Stimulated activated CD8-positive, alpha-beta memory T cell treated with anti-CD3 and anti-CD28 coated beads, Interleukin-7, amount 100 ng/mL, for 48 hours (primary cell): ENCODE measurements around the gene ANKRD30A.
"Not testable (repeated sequence)": the region's sequence is repeated elsewhere in the genome, so short reads cannot be mapped to it uniquely, and the experiment has no call there.

Source experiments
- DNase-seq, 2 donors: peaks; one replicate each; pipeline ENCODE4 v3.0.0-alpha.2; 2020; ENCODE audit warnings: low read depth in 1 of 2; ENCODE audit errors: extremely low read depth in 1 of 2

The ANKRD30A gene, protein sequence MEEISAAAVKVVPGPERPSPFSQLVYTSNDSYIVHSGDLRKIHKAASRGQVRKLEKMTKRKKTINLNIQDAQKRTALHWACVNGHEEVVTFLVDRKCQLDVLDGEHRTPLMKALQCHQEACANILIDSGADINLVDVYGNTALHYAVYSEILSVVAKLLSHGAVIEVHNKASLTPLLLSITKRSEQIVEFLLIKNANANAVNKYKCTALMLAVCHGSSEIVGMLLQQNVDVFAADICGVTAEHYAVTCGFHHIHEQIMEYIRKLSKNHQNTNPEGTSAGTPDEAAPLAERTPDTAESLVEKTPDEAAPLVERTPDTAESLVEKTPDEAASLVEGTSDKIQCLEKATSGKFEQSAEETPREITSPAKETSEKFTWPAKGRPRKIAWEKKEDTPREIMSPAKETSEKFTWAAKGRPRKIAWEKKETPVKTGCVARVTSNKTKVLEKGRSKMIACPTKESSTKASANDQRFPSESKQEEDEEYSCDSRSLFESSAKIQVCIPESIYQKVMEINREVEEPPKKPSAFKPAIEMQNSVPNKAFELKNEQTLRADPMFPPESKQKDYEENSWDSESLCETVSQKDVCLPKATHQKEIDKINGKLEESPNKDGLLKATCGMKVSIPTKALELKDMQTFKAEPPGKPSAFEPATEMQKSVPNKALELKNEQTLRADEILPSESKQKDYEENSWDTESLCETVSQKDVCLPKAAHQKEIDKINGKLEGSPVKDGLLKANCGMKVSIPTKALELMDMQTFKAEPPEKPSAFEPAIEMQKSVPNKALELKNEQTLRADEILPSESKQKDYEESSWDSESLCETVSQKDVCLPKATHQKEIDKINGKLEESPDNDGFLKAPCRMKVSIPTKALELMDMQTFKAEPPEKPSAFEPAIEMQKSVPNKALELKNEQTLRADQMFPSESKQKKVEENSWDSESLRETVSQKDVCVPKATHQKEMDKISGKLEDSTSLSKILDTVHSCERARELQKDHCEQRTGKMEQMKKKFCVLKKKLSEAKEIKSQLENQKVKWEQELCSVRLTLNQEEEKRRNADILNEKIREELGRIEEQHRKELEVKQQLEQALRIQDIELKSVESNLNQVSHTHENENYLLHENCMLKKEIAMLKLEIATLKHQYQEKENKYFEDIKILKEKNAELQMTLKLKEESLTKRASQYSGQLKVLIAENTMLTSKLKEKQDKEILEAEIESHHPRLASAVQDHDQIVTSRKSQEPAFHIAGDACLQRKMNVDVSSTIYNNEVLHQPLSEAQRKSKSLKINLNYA (N-terminal part only)

DNA sequence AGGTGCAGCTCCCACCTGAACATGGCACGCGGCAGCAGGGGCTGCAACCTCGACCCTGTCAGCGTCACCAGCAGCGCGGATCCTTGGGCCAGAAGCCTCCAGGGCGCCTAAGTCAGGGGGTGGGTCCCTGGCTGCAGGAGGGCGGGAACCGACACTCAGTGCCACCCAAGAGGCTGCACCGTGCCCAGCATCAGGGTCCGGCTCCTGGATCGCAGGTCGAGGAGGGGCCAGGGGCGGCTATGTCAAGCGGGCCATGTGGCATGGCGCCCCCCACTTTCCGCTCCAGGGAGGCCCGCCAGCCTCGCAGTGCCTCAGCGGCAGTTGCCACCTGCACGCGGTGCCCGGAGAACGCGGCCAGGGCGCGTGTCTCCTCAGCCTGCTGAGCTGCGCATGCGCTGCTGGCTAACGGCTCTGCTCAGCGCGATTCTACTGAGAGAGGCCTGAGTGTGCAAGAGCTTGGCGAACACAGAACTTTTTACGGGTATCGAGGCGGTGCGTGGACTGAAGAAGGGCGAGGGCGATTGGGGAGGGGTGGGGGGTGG lies at the start of gene ANKRD30A:
ANKRD30A (plus strand) TSS at position 408 of the 542 bp plus-strand sequence. CDS start 190 bp downstream, outside the sequence.
- DNase-seq: no peak

DNA sequence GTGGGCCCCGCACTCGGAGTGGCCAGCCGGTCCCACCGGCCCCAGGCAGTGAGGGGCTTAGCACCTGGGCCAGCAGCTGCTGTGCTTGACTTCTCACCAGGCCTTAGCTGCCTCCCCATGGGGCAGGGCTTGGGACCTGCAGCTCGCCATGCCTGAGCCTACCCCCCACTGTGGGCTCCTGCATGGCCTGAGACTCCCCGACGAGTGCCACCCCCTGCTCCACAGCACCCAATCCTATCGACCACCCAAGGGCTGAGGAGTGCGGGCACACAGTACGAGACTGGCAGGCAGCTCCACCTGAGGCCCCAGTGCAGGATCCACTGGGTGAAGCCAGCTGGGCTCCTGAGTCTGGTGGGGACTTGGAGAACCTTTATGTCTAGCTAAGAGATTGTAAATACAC lies 49.3 kb upstream of the ANKRD30A start:
- not testable (repeated sequence) for DNase-seq

DNA sequence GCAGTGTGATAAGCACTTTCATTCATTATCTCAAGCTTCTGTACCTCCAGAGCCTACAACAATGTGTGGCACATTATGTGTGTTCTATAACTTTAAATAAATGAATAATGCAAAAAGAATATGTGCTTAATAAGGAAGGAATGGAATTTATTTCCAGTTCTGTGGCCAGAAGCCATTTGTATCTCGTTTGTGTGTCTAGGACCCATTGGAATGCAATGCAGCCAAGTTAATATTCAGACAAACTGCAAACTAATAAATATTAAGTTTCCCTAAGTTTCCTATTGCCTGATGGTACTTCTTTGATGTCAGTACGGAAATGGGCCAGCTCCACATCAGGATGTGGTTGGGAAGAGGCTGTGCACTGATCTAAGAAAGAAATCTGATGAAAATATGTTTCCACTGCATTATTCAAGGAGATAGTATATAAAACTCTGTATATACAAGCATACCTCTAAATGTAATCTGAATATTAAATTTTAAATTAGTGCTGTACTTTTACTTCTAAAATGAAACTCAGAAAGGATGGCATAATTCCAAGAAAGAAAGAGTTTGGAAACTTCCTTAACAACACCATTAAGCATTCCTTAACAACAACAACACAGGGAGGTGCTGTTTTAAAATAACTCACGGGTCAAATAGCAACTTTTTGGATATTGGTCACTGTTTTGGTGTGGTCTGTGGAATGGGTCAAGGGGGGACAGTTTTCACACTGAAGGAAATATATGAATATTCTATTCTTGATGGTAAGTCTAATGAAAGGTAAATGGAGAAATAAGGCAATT lies 29.4 kb upstream of the ANKRD30A start:
- DNase-seq: no peak

DNA sequence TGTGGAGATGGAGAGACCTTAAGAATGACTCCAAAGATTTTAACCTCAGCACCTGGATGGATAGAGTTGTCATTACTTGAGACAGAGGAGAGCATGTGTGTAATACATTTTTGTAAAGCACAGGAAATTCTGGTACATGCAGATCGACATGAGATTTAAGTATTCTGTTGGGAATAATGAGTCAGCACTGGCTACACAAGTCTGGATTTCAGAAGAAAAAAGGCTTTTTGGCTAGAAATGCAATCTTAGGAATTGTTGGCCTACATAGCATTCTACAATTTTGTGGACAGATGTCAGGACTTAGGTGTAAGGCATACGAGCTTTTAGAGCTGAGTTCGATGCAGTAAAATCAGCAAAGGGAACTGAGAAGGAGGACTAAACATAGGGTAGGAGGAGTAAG lies 24.1 kb upstream of the ANKRD30A start:
- no peak for DNase-seq

DNA sequence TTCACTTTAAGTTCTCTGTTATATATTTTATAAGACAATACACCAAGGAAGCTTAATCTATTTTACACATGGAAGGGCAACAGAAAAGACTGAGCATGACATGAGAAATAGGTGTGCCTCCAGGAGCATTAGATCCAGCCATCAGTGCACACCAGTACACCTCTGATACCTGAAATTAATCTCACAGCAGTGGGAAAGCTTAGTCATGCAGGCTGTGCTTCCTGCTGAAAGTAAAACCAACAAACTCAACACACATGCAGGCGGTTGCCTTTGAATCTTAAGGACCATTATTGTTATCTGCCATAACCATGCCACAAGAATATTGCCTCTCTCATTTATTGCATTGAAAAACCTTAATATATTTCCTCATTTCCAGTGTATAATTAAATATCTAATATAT lies 16.4 kb upstream of the ANKRD30A start:
- DNase-seq: no peak

DNA sequence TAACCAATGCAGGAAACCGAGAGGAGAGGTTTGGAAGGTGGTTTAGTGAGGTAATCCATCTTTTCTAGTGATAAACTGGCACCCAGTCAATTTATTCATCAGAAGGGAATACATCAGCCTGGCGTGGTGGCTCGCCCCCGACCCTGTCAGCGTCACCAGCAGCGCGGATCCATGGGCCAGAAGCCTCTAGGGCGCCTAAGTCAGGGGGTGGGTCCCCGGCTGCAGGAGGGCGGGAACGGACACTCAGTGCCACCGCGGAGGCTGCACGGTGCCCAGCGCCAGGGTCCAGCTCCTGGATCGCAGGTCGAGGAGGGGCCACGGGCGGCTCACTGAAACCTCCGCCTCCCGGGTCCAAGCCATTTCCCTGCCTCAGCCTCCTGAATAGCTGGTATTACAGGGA lies 866 bp upstream of the ANKRD30A start:
- no peak for DNase-seq

DNA sequence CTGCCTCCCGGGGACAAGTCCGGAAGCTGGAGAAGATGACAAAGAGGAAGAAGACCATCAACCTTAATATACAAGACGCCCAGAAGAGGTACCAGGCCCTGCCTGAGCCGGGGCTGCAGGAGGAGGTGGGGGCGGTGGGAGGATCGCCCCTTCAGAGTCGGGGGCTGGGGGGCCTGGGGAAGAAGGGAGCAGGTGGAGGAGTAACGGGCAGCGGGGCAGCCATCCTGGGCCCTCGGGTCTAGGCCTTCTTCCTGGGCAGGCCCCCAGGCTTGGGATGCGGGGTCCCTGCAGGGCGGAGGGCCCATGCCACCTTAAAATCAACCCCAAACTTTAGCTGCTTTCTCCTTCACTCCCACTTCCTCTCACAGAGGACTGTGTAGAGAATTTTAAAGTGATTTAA lies 523 bp downstream of the ANKRD30A start:
- no peak for DNase-seq

DNA sequence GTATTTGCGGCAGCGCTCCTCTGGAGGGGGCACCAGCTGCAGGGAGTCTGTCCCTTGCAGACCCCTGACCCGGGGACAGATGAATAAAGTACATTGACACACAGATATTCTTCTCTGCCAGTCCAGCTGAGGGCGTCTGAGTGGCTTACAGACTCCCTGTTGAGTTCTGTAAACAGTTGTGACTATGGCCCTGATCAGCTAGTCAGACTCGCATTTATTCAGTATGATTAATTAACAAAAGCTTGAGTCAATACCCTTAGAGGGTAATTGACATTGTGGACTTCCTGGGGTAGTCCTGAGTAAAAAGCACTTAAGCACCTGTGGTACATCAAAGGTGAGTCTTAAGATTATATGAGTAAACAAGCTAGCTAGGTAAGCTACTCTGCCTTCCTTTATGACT lies 21.0 kb downstream of the ANKRD30A start:
- no peak for DNase-seq

DNA sequence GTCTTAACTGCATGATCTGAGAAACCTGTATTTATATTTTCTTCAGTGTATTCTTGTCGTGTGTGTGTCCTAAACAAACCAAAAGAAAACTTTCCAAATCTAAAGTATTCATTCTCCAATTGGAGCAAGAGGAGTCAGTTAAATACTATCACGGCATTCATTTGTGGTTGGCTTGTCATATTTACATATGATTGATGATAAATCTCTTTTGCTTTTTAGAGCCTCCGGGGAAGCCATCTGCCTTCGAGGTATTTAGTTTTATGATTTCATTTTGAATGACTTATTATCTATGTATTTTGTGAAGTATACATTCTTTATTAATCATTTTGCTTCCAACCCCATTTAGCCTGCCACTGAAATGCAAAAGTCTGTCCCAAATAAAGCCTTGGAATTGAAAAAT lies 37.0 kb downstream of the ANKRD30A start:
- DNase-seq: not testable (repeated sequence)

DNA sequence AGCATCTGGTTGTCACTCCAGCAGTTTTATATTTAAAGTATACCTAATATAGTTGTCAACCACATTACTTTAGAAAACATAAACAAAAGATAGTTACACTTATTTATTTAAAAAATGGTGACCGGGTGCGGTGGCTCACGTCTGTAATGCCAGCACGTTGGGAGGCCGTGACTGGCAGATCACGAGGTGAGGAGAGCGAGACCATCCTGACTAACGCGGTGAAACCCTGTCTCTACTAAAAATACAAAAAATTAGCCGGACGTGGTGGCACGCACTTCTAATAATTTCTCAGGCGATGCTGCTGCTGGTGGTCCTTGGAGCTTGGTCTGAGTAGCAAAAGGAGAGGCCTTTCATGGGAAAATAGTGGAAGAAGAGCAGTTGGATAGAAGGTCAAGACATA lies 46.5 kb downstream of the ANKRD30A start:
- DNase-seq: not testable (repeated sequence)

DNA sequence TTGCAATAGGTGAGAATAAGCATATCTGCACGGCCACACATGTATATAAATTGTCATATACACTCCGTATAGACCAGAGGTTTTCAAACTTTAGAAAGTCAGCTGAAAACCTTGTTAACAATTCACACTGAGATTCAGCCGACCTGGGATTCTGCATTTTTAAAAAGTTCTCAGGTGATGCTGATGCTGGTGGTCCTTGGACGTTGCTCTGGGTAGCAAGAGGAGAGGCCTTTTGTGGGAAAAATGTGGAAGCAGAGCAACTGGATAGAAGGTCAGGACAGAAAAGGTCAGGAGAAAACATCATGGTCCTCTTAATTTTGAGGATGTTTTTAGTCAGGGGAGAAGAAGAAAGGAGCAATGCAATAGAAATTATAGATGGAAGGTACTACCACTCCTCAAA lies 52.9 kb downstream of the ANKRD30A start:
- not testable (repeated sequence) for DNase-seq

DNA sequence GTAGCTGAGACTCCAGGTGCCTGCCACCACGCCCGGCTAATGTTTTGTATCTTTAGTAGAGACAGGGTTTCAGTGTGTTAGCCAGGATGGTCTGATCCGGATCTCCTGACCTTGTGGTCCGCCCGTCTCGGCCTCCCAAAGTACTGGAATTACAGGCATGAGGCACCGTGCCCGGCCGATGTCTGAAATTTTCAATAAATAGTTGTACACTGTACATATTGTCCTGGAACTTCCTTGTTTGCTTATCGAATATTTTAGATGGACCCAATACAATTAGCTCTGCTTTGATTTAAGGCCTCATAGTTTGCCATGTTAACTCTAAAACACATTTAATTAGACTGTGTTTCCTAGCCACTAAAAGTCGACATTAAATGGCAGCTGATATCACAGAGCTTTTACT lies 57.3 kb downstream of the ANKRD30A start:
- not testable (repeated sequence) for DNase-seq

DNA sequence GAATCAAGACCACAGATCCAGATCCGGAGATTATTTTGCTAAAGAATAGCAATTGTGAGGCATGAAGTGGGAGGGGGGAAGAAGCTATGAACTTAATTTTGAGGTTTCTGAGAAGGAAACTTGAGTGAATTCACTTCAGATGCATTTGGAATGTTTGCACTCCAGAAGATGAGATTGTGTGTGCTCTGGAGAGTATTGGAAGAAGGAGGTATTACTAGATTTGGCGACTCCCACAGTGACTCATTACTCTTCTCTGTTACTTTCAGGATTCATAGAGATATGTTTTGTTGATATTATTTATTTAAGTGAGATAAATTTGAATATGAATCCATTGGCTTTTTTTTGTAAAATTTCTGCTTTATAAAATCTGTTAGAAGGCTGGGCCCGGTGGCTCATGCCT lies 80.7 kb downstream of the ANKRD30A start:
- DNase-seq: no peak

DNA sequence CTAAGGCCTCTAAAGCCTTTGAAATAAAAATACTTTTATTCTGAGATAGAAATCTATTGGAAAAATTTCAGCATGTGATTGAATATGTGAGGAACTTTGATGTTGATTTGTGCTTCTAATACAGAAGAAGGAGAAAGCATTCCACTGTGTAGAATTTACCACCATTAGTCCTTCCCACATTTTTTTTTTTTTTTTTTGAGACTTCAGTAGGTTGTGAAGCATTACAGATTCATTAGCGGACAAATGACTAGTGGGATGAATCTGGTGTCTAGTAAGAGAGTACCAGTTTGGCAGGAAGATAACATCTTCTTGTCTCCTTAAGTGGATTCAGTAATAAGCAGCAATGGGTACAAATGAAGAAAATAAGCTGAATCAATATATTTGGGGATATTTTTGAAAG lies 95.5 kb downstream of the ANKRD30A start:
- no peak for DNase-seq

DNA sequence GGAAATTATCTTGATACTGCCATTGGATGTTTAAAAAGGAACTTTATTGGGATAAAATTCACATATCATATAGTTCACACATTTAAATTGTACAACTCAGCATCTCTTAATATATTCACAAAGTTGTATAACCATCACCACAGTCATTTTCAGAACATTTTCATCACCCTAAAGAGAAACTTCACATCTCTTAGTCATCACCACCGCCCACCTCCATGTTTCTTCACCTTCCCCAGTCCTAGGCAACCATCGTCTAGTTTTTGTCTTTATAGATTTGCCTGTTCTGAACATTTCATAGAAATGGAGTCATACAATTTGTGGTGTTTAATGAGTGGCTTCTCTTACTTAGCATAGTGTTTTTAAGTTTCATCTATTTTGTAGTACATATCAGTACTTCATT lies 96.6 kb downstream of the ANKRD30A start:
- no peak for DNase-seq

DNA sequence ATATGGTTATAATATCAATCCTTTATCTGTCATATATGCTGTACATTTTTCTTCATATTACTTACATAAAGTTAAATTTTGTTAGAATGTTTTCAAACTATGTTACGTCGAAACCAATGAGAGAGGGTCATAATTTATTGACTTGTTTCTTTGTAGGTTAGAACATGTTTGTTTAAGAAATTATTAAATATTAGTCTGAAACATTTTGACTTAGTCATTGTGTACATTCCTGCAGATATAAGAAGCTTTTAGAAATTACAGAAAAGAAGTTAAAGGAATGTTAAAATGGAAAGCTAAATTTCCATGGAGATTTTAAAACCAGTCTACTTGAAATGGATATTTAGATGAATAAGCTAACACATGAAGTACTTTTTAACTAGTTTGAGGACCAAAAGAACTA lies 99.8 kb downstream of the ANKRD30A start:
- DNase-seq: no peak

DNA sequence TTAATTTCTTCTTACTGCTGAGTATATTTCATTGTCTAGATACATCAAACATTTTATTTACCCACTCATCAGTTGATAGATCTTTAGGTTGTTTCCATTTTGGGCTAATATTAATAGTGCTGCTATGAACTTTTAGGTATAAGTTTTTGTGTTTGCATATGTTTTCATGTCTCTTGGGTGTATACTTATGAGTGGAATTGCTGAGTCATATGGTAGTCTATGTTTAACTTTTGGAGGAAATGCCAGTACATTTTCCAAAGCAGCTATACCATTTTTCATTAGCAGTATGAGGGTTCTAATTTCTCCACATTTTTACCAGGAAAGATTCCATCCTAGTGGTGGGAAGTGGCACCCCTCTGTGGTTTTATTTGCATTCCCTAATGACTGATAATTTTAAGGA lies 101.1 kb downstream of the ANKRD30A start:
- DNase-seq: no peak

DNA sequence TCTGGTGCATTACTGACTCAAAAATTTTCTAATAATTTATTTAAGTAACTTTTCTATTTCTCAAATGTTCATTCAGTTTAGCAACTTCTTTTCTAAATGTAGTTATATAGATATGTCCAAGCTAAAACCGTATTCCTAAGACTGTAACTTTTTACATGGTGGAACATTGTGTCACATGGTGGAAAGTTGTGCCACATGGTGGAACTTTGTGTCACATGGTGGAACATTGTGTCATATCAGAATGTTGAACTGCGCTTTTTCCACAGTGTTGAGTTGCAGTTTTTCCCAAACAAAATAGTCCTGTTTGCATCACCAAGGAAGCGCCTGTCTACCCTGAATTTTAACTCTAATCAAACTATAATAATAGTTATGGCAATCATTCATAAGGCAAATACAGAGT lies 109.3 kb downstream of the ANKRD30A start:
- no peak for DNase-seq

DNA sequence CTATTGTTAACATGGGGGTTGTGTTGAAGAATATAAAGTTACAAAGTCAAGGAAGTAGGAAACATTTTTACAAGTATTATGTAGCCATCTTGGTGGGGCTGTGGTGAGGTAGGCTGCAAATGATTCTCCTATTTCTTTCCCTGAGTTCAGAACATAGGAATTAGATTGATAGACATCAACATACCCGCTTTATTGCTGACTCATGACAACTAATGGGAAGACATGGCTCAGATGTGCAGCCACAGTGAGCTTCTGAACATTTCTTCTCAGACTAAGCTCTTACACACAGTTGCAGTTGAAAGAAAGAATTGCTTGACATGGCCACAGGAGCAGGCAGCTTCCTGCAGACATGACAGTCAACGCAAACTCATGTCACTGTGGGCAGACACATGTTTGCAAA lies 110.7 kb downstream of the ANKRD30A start:
- DNase-seq: no peak

DNA sequence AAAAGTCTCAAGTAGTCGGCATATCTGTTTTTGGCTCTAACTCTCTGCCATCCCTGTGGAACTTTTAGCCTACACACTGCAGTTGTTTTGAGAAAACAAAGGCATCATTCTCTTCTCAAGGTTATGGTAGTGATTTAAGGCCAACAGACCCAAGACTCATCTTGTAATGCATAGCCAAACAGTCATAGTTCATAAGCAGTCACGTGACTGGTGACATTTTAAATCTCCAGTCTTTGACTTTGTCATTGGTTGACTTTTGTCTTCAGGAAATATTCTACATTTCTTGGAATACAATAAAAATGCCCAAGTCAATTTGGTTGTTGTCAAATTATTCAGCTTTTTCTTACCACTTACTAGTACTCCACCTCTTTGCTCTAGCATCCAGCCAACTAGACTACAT lies 114.8 kb downstream of the ANKRD30A start:
- no peak for DNase-seq
